Thoracic aorta (tissue), 2 donors: ENCODE data around the gene MTMR11. TPM values are rescaled to one million over a fixed set of nuclear protein-coding genes. Genes with fewer than 3 reads are reported as not detected.

Experiments
- ATAC-seq: fragments of 150-250 bp; one replicate; pipeline ENCODE4 v1.8.0; 2017; ENCODE audit warnings: low read depth; ENCODE audit not compliant: insufficient number of reproducible peaks, low FRiP score
- DNase-seq: peaks from one replicate; pipeline ENCODE4 v3.0.0-alpha.2; 2020; ENCODE audit warnings: low spot score
- H3K27ac ChIP-seq, 2 donors: fragments of 200-600 bp; sonication (generic); 1 replicate in 1 of 2; 2 replicates in 1 of 2; pipeline ENCODE4 v1.5.1; 2016; ENCODE audit warnings: mild to moderate bottlenecking in 2 of 2, moderate library complexity in 2 of 2
- H3K27me3 ChIP-seq: fragments of 200-600 bp; sonication (generic); replicated peaks from 2 replicates; pipeline ENCODE4 v1.6.0; 2016; ENCODE audit warnings: mild to moderate bottlenecking; ENCODE audit not compliant: insufficient read depth
- H3K36me3 ChIP-seq: fragments of 200-600 bp; sonication (generic); one replicate; pipeline ENCODE4 v1.5.1; 2016
- H3K4me1 ChIP-seq, 2 donors: fragments of 200-600 bp; sonication (generic); 1 replicate in 1 of 2; 2 replicates in 1 of 2; pipeline versions ENCODE4 v1.5.1 to v1.6.0; 2016; ENCODE audit warnings: low read depth in 2 of 2, mild to moderate bottlenecking in 1 of 2; ENCODE audit not compliant: control insufficient read depth in 1 of 2
- H3K4me3 ChIP-seq: fragments of 200-600 bp; sonication (generic); 2 replicates; pipeline ENCODE4 v1.5.1; 2016; ENCODE audit warnings: mild to moderate bottlenecking
- H3K9me3 ChIP-seq: fragments of 200-600 bp; sonication (generic); 2 replicates; pipeline ENCODE4 v1.5.1; 2016
- CTCF ChIP-seq: fragments of 200-600 bp; sonication (generic); IDR thresholded peaks from one replicate; pipeline ENCODE4 v1.5.1; 2019; ENCODE audit warnings: antibody characterized with exemption
- total RNA-seq, 2 donors: library from RNA; depleted of rRNA; stranded (reverse); fragments of >200 nt; gene quantifications; one replicate each; pipeline versions ENCODE4 v1.1.0 to v1.2.3, GENCODE V29; 2016

The MTMR11 gene
- 10 to 100 TPM; 50.8 to 53.7 TPM for total RNA-seq

GRCh38 chr1:149936170-149936991, at the start of gene MTMR11:
Gene MTMR11 (minus strand): TSS chr1:149936879. CDS start chr1:149936647, 232 bp downstream.
- H3K4me1 ChIP-seq, result peaks cover 24 to 43% of the 10 kb centered on the region in 2 donors
- H3K27ac ChIP-seq, result peak within 1 kb of the TSS; percentile 81 to 89
- peak; percentile 39 for ATAC-seq
- peaks cover 17% of the 10 kb centered on the region for H3K36me3 ChIP-seq
- peak within 1 kb of the TSS; percentile 84 for H3K4me3 ChIP-seq
- TF ChIP-seq CTCF, result no peak
- no peaks in the 10 kb centered on the region for H3K27me3 ChIP-seq
- H3K9me3 ChIP-seq, result no peaks in the 10 kb centered on the region
- no peak for DNase-seq

GRCh38 chr1:149979972-149980540, 43.4 kb upstream of the MTMR11 start:
- no peak for TF ChIP-seq CTCF
- Histone ChIP-seq H3K27ac (no peak overlapping the region), H3K27me3 (no peaks in the 10 kb centered on the region), H3K4me3 (no peak overlapping the region), H3K4me1 (peaks cover 0 to 21% of the 10 kb centered on the region in 2 donors), H3K36me3 (peaks cover 11% of the 10 kb centered on the region), H3K9me3 (no peaks in the 10 kb centered on the region)
- DNase-seq, result no peak
- no peak for ATAC-seq

GRCh38 chr1:149979245-149979971, 42.7 kb upstream of the MTMR11 start:
- no peak for TF ChIP-seq CTCF
- no peak for ATAC-seq
- Histone ChIP-seq H3K27ac (no peak overlapping the region), H3K27me3 (no peaks in the 10 kb centered on the region), H3K4me3 (no peak overlapping the region), H3K4me1 (peaks cover 0 to 21% of the 10 kb centered on the region in 2 donors), H3K9me3 (no peaks in the 10 kb centered on the region), H3K36me3 (peaks cover 14% of the 10 kb centered on the region)
- no peak for DNase-seq

GRCh38 chr1:149978547-149979023, 41.9 kb upstream of the MTMR11 start:
- peaks cover 0 to 21% of the 10 kb centered on the region in 2 donors for H3K4me1 ChIP-seq
- ATAC-seq (no peak), DNase-seq (no peak)
- H3K4me3 ChIP-seq, result no peak overlapping the region
- H3K27ac ChIP-seq, result no peak overlapping the region
- no peak for TF ChIP-seq CTCF
- H3K36me3 ChIP-seq, result peaks cover 14% of the 10 kb centered on the region
- H3K27me3 ChIP-seq, result no peaks in the 10 kb centered on the region
- no peaks in the 10 kb centered on the region for H3K9me3 ChIP-seq

GRCh38 chr1:149977345-149977744, 40.7 kb upstream of the MTMR11 start:
- no peak for DNase-seq

More at GRCh38 chr1:149977345-149977744, 40.7 kb upstream of the MTMR11 start:
- H3K27ac ChIP-seq, result no peak overlapping the region
- H3K4me1 ChIP-seq, result peaks cover 0 to 21% of the 10 kb centered on the region in 2 donors
- no peak for TF ChIP-seq CTCF
- no peaks in the 10 kb centered on the region for H3K9me3 ChIP-seq
- peaks cover 14% of the 10 kb centered on the region for H3K36me3 ChIP-seq
- no peak for ATAC-seq
- H3K27me3 ChIP-seq, result no peaks in the 10 kb centered on the region
- H3K4me3 ChIP-seq, result no peak overlapping the region
